Measurements from ENCODE around the gene CBARP.

GRCh38 chr19:1275976-1276627 lies 38.3 kb upstream of the CBARP start:
- no peak for TF ChIP-seq EZH2 (IDR thresholded peaks at IDR 0.05; ENCODE audit: insufficient read depth, poor library complexity, severe bottlenecking)
- no peak for TF ChIP-seq EZH2phosphoT487 (IDR thresholded peaks at IDR 0.05; ENCODE audit: insufficient read depth, low read depth)

Measured in GM23248 (cell line).